Chondrocyte (in vitro differentiated cells): ENCODE data around the gene DHDH. TPM values are rescaled to one million over a fixed set of nuclear protein-coding genes. Genes with fewer than 3 reads are reported as not detected.
"Not testable (repeated sequence)": the region's sequence is repeated elsewhere in the genome, so short reads cannot be mapped to it uniquely, and the experiment has no call there.

ENCODE experiments used
- DNase-seq: peaks from one replicate; pipeline ENCODE4 v3.0.0; 2021; ENCODE audit warnings: mixed read lengths, low spot score
- H3K27ac Mint-ChIP-seq: one replicate; pipeline ENCODE4 v1.8.0; 2021; ENCODE audit warnings: mild to moderate bottlenecking, moderate library complexity, mixed read lengths; ENCODE audit not compliant: unreplicated experiment
- H3K27me3 Mint-ChIP-seq: 2 replicates; pipeline ENCODE4 v1.8.0; 2021; ENCODE audit warnings: low read depth, mixed read lengths
- H3K36me3 Mint-ChIP-seq: 2 replicates; pipeline ENCODE4 v1.8.0; 2021; ENCODE audit warnings: low read depth, mixed read lengths
- H3K4me1 Mint-ChIP-seq: 2 replicates; pipeline ENCODE4 v1.8.0; 2021; ENCODE audit warnings: low read depth, mild to moderate bottlenecking, mixed read lengths
- H3K4me3 Mint-ChIP-seq: one replicate; pipeline ENCODE4 v1.8.0; 2021; ENCODE audit warnings: mild to moderate bottlenecking, moderate library complexity, mixed read lengths; ENCODE audit not compliant: unreplicated experiment
- H3K9me3 Mint-ChIP-seq: 2 replicates; pipeline ENCODE4 v1.8.0; 2021; ENCODE audit warnings: low read depth, mixed read lengths
- CTCF ChIP-seq: fragments of 200-600 bp; sonication (generic); IDR thresholded peaks from 2 replicates; pipeline ENCODE4 v1.5.0; 2021; ENCODE audit warnings: antibody characterized with exemption, mild to moderate bottlenecking, moderate library complexity
- total RNA-seq: library from RNA; stranded (reverse); gene quantifications from 3 replicates; pipeline ENCODE4 v1.2.1, GENCODE V29; 2021

DHDH gene
- total RNA-seq, 1 donor from 2014 or later = not detected

GRCh38 chr19:48915757-48916156 lies 17.7 kb upstream of the DHDH start:
- DNase-seq = no peak
- Mint-ChIP-seq H3K9me3 (no peaks in the 10 kb centered on the region), H3K27ac (no peak overlapping the region), H3K4me1 (no peaks in the 10 kb centered on the region), H3K4me3 (no peak overlapping the region), H3K27me3 (no peaks in the 10 kb centered on the region), H3K36me3 (peaks cover 36% of the 10 kb centered on the region)
- TF ChIP-seq CTCF = no peak

GRCh38 chr19:48918071-48918470 lies 15.4 kb upstream of the DHDH start:
- H3K4me3 Mint-ChIP-seq = no peak overlapping the region
- H3K27me3 Mint-ChIP-seq = no peaks in the 10 kb centered on the region
- H3K27ac Mint-ChIP-seq = no peak overlapping the region
- H3K36me3 Mint-ChIP-seq = peaks cover 33% of the 10 kb centered on the region
- no peak for DNase-seq
- no peaks in the 10 kb centered on the region for H3K9me3 Mint-ChIP-seq
- TF ChIP-seq CTCF = no peak
- H3K4me1 Mint-ChIP-seq = no peaks in the 10 kb centered on the region

GRCh38 chr19:48918801-48919247 lies 14.7 kb upstream of the DHDH start:
- Mint-ChIP-seq H3K9me3 (no peaks in the 10 kb centered on the region), H3K27ac (no peak overlapping the region), H3K27me3 (no peaks in the 10 kb centered on the region)

GRCh38 chr19:48919271-48919670 lies 14.2 kb upstream of the DHDH start:
- not testable (repeated sequence) for DNase-seq, H3K4me3 Mint-ChIP-seq, H3K4me1 Mint-ChIP-seq, H3K9me3 Mint-ChIP-seq, H3K27me3 Mint-ChIP-seq, H3K27ac Mint-ChIP-seq
- H3K36me3 Mint-ChIP-seq = peaks cover 31% of the 10 kb centered on the region

More at GRCh38 chr19:48918801-48919247, 14.7 kb upstream of the DHDH start:
- H3K4me3 Mint-ChIP-seq = no peak overlapping the region
- H3K4me1 Mint-ChIP-seq = no peaks in the 10 kb centered on the region
- peaks cover 33% of the 10 kb centered on the region for H3K36me3 Mint-ChIP-seq
- no peak for DNase-seq
- no peak for TF ChIP-seq CTCF

GRCh38 chr19:48920949-48921348 lies 12.6 kb upstream of the DHDH start:
- Mint-ChIP-seq H3K9me3 (no peaks in the 10 kb centered on the region), H3K4me3 (no peak overlapping the region), H3K27me3 (no peaks in the 10 kb centered on the region), H3K36me3 (peaks cover 26% of the 10 kb centered on the region), H3K27ac (no peak overlapping the region), H3K4me1 (peaks cover 7% of the 10 kb centered on the region)
- no peak for TF ChIP-seq CTCF
- no peak for DNase-seq

GRCh38 chr19:48921721-48922500 lies 11.6 kb upstream of the DHDH start:
- TF ChIP-seq CTCF = no peak
- Mint-ChIP-seq H3K4me3 (no peak overlapping the region), H3K9me3 (no peaks in the 10 kb centered on the region), H3K36me3 (peaks cover 23% of the 10 kb centered on the region), H3K4me1 (peaks cover 16% of the 10 kb centered on the region), H3K27me3 (no peaks in the 10 kb centered on the region), H3K27ac (no peak overlapping the region)
- DNase-seq = no peak
